Natural killer cell (primary cell): Measurements from ENCODE around the gene CAMK1. TPM values are rescaled to one million over a fixed set of nuclear protein-coding genes. Genes with fewer than 3 reads are reported as not detected.

Experiments used
- ATAC-seq, 3 donors: fragments of 150-1000 bp in 2 of 3; fragments of 200-7000 bp in 1 of 3; cut with Tn5 transposase; 1 replicate in 1 of 3; 2 replicates in 2 of 3; pipeline ENCODE4 v1.10.0; 2021; ENCODE audit warnings: mild to moderate bottlenecking in 2 of 3, moderate library complexity in 2 of 3
- DNase-seq, 2 donors: peaks; one replicate each; pipeline versions ENCODE4 v3.0.0 to v3.0.0-alpha.2; 2013 to 2021; ENCODE audit warnings: mixed read lengths in 1 of 2
- H3K27ac ChIP-seq: one replicate; pipeline ENCODE4 v1.5.1; 2013; ENCODE audit warnings: mild to moderate bottlenecking, low read length
- H3K27me3 ChIP-seq: one replicate; pipeline ENCODE4 v1.6.1; 2013; ENCODE audit warnings: low read length; ENCODE audit not compliant: control insufficient read depth, insufficient read depth
- H3K36me3 ChIP-seq: one replicate; pipeline ENCODE4 v1.6.1; 2013; ENCODE audit warnings: low read length; ENCODE audit not compliant: control insufficient read depth, insufficient read depth
- H3K4me1 ChIP-seq: one replicate; pipeline ENCODE4 v1.6.1; 2013; ENCODE audit warnings: low read length; ENCODE audit not compliant: control insufficient read depth, insufficient read depth
- H3K4me3 ChIP-seq: one replicate; pipeline ENCODE4 v1.5.1; 2013; ENCODE audit warnings: low read length
- H3K9me3 ChIP-seq: one replicate; pipeline ENCODE4 v1.6.1; 2013; ENCODE audit warnings: low read length; ENCODE audit not compliant: control insufficient read depth, insufficient read depth
- H3K27ac Mint-ChIP-seq, 2 donors: one replicate each; pipeline ENCODE4 v1.8.0; 2022; ENCODE audit warnings: mild to moderate bottlenecking in 2 of 2, mixed read lengths in 2 of 2, moderate library complexity in 1 of 2
- H3K27me3 Mint-ChIP-seq, 2 donors: one replicate each; pipeline ENCODE4 v1.8.0; 2022; ENCODE audit warnings: low read depth in 2 of 2, mixed read lengths in 2 of 2
- H3K36me3 Mint-ChIP-seq: one replicate; pipeline ENCODE4 v1.8.0; 2022; ENCODE audit warnings: mixed read lengths
- H3K4me1 Mint-ChIP-seq, 2 donors: one replicate each; pipeline ENCODE4 v1.8.0; 2022; ENCODE audit warnings: mixed read lengths in 2 of 2
- H3K4me3 Mint-ChIP-seq: one replicate; pipeline ENCODE4 v1.8.0; 2022; ENCODE audit warnings: mild to moderate bottlenecking, moderate library complexity, mixed read lengths
- H3K9me3 Mint-ChIP-seq, 2 donors: one replicate each; pipeline ENCODE4 v1.8.0; 2022; ENCODE audit warnings: mixed read lengths in 2 of 2
- CTCF ChIP-seq: fragments of 200-600 bp; IDR thresholded peaks from one replicate; pipeline ENCODE4 v1.8.0; 2022; ENCODE audit warnings: antibody characterized with exemption
- WGBS: methylation state at CpG from one replicate; pipeline ENCODE4 v1.1.7; 2013; ENCODE audit warnings: missing lambda C conversion rate; ENCODE audit not compliant: insufficient coverage; 5-methylcytosine and 5-hydroxymethylcytosine counted together
- intact Hi-C: fragments of 100-400 bp; cut with micrococcal nuclease; formaldehyde crosslinking; loops from one replicate; pipeline ENCODE4 v1.14.2; 2022
- total RNA-seq, 4 donors: library from RNA; stranded (reverse); fragments of 120-200 nt in 1 of 4; gene quantifications; one replicate each; pipeline versions ENCODE4 v1.2.3 to v1.2.4, GENCODE V29; 2013 to 2022

The CAMK1 gene
- total RNA-seq, 3 donors from 2014 or later (not counting 1 experiment from before 2014, with no cell fraction given) = 7.4 to 20.4 (median 8.7) TPM

- ATAC-seq (no peak), DNase-seq (no peak)
- peaks cover 31% of the 10 kb centered on the region for H3K4me1 ChIP-seq
- H3K27me3 Mint-ChIP-seq = no peaks in the 10 kb centered on the region
- peak overlapping the region; percentile 90 for H3K4me3 Mint-ChIP-seq
- WGBS = 24% methylated on average over 2 of the region's 2 CpGs
- H3K27me3 ChIP-seq = no peaks in the 10 kb centered on the region
- H3K27ac Mint-ChIP-seq = peak overlapping the region; percentile 93
- H3K36me3 ChIP-seq = peaks cover 41% of the 10 kb centered on the region
- H3K27ac ChIP-seq = peak overlapping the region; percentile 56
- H3K9me3 Mint-ChIP-seq = no peaks in the 10 kb centered on the region
- peaks cover 46 to 72% of the 10 kb centered on the region in 2 donors for H3K4me1 Mint-ChIP-seq
- H3K4me3 ChIP-seq = no peak overlapping the region
- intact Hi-C loops = loop anchor here (2.0 to 5.0 kb wide), 2 partner anchors 15 to 56 kb away; partner anchors contain the start of genes ARPC4 and TADA3
- peaks cover 15% of the 10 kb centered on the region for H3K36me3 Mint-ChIP-seq
- no peaks in the 10 kb centered on the region for H3K9me3 ChIP-seq
- TF ChIP-seq CTCF = no peak
Observed at GRCh38 chr3:9807981-9808344, 38.2 kb upstream of the CAMK1 start.

- WGBS = 99% methylated on average over 7 of the region's 7 CpGs
- no peaks in the 10 kb centered on the region for H3K27me3 ChIP-seq
- intact Hi-C loops = loop anchor here (5.0 kb wide), 1 partner anchor 55 kb away; no protein-coding TSS in a partner anchor
- H3K4me3 Mint-ChIP-seq = no peak overlapping the region
- no peaks in the 10 kb centered on the region for H3K9me3 ChIP-seq
- H3K36me3 ChIP-seq = peaks cover 44% of the 10 kb centered on the region
- TF ChIP-seq CTCF = no peak
- no peak overlapping the region for H3K27ac ChIP-seq
- peaks cover 16% of the 10 kb centered on the region for H3K36me3 Mint-ChIP-seq
- no peaks in the 10 kb centered on the region for H3K27me3 Mint-ChIP-seq
- peaks cover 31% of the 10 kb centered on the region for H3K4me1 ChIP-seq
- H3K9me3 Mint-ChIP-seq = no peaks in the 10 kb centered on the region
- H3K4me3 ChIP-seq = no peak overlapping the region
- peak overlapping the region; percentile 93 for H3K27ac Mint-ChIP-seq
- peaks cover 46 to 73% of the 10 kb centered on the region in 2 donors for H3K4me1 Mint-ChIP-seq
- DNase-seq (no peak), ATAC-seq (no peak)
Observed at GRCh38 chr3:9806688-9807589, 37.2 kb upstream of the CAMK1 start.

GRCh38 chr3:9806137-9806536, 36.4 kb upstream of the CAMK1 start:
- peaks cover 38 to 65% of the 10 kb centered on the region in 2 donors for H3K4me1 Mint-ChIP-seq

More at GRCh38 chr3:9806137-9806536, 36.4 kb upstream of the CAMK1 start:
- DNase-seq (no peak), ATAC-seq (no peak)
- no peaks in the 10 kb centered on the region for H3K27me3 ChIP-seq
- H3K4me3 Mint-ChIP-seq = no peak overlapping the region
- over 99% methylated on average over 12 of the region's 12 CpGs for WGBS
- no peak for TF ChIP-seq CTCF
- no peak overlapping the region for H3K27ac Mint-ChIP-seq
- no peaks in the 10 kb centered on the region for H3K27me3 Mint-ChIP-seq
- H3K36me3 Mint-ChIP-seq = peaks cover 16% of the 10 kb centered on the region
- H3K4me3 ChIP-seq = no peak overlapping the region
- no peak overlapping the region for H3K27ac ChIP-seq
- intact Hi-C loops = loop anchor here (5.0 kb wide), 1 partner anchor 54 kb away; no protein-coding TSS in a partner anchor
- H3K36me3 ChIP-seq = peaks cover 50% of the 10 kb centered on the region
- H3K9me3 ChIP-seq = no peaks in the 10 kb centered on the region
- H3K4me1 ChIP-seq = peaks cover 31% of the 10 kb centered on the region
- H3K9me3 Mint-ChIP-seq = no peaks in the 10 kb centered on the region
